GM12891 (cell line): ENCODE results near the gene CCDC82.

Experiments used
- POLR2A ChIP-seq: IDR thresholded peaks from 2 replicates; pipeline ENCODE4 v1.6.1; 2011; ENCODE audit warnings: low read depth, low read length, control low read depth
- POLR2AphosphoS5 ChIP-seq: IDR thresholded peaks from 2 replicates; pipeline ENCODE4 v1.6.1; 2011; ENCODE audit warnings: low read depth, low read length, control low read depth
- SPI1 ChIP-seq: IDR thresholded peaks from 2 replicates; pipeline ENCODE4 v1.6.1; 2011; ENCODE audit warnings: low read depth, low read length, control low read depth
- TAF1 ChIP-seq: IDR thresholded peaks from 2 replicates; pipeline ENCODE4 v1.6.1; 2011; ENCODE audit warnings: low read depth, low read length, control low read depth

DNA sequence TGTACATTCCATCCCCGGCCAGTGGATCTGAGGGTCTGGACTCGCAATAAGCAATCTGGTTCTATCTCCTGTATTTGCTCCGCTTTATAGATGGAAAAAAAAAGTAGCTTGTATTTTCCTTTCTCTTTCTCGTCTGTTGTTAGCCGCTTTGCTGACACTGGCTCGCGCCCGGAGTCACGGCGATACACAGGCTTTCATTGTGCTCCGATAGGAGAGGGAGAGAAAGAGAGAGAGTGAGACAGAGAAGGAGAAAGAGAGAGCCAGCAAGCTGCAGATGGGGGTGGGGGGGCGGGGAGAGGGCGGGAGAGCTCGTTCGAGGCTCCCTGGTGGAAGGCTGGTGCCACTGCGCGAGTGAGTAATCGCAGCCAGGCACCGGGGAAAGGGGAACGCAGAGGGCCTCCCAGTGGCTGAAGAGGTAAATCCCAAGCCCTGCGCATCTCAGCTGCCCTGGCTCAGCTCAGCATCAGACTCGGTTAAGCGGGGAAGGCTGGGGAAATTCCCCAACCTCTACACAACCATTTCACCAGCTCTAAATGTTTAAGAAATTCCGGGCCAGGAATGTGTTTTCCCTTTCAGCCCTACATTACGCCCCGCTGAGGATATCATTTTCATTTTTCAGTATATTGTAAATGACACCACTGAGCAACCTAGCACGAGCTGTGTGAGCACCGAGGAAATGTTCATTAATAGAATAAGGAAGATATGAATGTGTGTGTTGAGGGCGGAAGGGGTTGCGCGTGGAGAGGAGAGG lies 46.6 kb downstream of the CCDC82 start, which contains the start of gene MAML2:
- no peak for TF ChIP-seq POLR2AphosphoS5
- TF ChIP-seq POLR2A, result no peak
- no peak for TF ChIP-seq TAF1
- TF ChIP-seq SPI1, result peak; percentile 46; the same call in 1 of the 2 replicates
